Sigmoid colon (tissue), 3 donors: Measurements from ENCODE around the gene IRAG1.

Experiments
- POLR2A ChIP-seq, 2 donors: fragments of 450-650 bp; IDR thresholded peaks; one replicate each; pipeline ENCODE4 v1.6.1; 2016; ENCODE audit warnings: antibody characterized with exemption in 2 of 2, mild to moderate bottlenecking in 2 of 2, moderate library complexity in 2 of 2
- TF ChIP-seq, protein P1 (sequence below), 4 experiments: fragments of 450-650 bp in 3 of 4; fragments of 200-600 bp in 1 of 4; IDR thresholded peaks; one replicate each; pipeline ENCODE4 v1.5.1; 2016 to 2019; ENCODE audit warnings: antibody characterized with exemption in 4 of 4, mild to moderate bottlenecking in 3 of 4, moderate library complexity in 2 of 4

DNA sequence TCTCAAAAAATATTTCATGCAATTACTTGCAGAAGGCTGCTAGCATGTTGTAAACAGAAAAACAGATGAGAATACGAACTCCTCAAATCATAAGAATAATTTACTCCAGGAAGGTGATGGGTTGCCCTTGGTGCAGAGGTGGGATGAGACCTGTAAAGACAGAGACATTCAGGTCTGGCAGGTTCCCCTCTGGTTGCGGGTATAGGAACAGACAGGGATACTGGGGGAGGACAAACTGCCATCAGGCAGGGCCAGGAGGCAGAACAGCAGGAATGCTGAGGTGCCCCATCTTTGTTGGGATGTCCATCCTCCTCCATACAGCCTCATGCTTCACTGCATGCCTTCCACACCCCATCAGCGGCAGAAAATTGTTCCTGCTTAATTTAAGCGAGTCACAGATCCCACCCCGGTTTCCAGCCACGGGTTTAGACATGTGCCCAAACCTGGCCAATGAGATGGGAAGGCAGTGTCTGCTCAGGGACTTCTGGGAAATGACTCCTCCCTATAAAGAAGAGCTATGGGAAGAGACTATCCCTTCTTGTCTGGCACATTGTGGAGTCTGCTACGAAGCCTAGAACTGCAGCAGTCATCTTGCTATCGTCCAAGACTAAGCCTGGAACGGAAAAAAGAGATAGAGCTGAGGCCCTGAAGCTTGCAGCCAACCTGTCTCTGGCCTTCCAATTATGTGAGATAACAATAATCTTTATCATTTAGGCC, 23.1 kb upstream of the IRAG1 start:
- TF ChIP-seq, protein P1, sequence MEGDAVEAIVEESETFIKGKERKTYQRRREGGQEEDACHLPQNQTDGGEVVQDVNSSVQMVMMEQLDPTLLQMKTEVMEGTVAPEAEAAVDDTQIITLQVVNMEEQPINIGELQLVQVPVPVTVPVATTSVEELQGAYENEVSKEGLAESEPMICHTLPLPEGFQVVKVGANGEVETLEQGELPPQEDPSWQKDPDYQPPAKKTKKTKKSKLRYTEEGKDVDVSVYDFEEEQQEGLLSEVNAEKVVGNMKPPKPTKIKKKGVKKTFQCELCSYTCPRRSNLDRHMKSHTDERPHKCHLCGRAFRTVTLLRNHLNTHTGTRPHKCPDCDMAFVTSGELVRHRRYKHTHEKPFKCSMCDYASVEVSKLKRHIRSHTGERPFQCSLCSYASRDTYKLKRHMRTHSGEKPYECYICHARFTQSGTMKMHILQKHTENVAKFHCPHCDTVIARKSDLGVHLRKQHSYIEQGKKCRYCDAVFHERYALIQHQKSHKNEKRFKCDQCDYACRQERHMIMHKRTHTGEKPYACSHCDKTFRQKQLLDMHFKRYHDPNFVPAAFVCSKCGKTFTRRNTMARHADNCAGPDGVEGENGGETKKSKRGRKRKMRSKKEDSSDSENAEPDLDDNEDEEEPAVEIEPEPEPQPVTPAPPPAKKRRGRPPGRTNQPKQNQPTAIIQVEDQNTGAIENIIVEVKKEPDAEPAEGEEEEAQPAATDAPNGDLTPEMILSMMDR (IDR thresholded peaks at IDR 0.05) = no peak
- no peak for TF ChIP-seq POLR2A (IDR thresholded peaks at IDR 0.05)
